GM04503 (cell line): ENCODE data around the gene AGMAT.
"Not testable (repeated sequence)": the region's sequence is repeated elsewhere in the genome, so short reads cannot be mapped to it uniquely, and the experiment has no call there.

Experiments
- DNase-seq: peaks from one replicate; pipeline ENCODE4 v3.0.0-alpha.2; 2012; ENCODE audit warnings: low read depth

AGMAT gene

GRCh38 chr1:15610167-15610566, 25.3 kb upstream of the AGMAT start:
- DNase-seq = no peak

GRCh38 chr1:15609631-15610030, 24.8 kb upstream of the AGMAT start:
- no peak for DNase-seq

DNA sequence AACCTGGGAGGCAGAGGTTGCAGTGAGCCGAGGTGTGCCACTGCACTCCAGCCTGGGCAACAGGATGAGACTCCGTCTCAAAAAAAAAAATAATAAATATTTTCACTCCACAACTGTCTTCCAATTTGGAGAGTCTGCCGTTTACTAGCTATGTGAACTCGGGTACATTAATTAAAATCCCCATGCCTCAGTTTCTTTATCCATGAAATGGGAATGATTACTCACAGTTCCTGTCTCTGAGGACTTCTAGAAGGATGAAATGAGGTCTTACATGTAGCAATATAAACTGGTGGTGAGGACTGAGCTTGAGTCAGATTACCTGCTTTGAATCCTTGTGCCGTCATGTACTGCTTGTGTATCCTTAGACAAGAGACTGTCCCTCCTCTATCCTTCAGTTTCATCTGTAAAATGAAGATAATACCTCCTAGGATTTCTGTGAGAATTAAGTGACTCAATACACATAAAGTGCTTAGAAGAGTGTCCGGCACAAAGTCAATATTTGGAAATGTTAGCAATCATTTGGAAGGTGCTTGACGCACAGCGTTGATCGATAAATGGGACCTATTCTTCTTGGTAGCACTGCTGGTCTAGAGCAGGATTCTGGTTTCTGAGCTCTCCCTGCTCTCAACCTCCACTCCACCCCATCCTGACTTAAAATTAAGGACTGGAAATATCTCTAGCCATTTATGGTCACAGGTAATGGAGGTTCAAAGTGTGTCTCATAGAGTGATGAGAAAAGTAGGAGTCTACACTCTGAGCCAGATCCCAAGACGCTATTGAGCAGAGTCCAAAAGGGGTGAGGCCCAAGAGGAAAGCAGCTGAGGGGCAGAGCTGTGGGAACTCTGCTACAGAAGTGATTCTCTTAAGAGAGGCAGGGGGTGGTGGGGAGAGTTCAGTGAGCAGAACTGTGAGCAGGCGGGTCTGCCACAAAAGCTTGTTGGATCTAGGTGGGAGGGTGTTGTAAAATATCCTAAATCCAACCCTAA, 20.8 kb upstream of the AGMAT start:
- no peak for DNase-seq

DNA sequence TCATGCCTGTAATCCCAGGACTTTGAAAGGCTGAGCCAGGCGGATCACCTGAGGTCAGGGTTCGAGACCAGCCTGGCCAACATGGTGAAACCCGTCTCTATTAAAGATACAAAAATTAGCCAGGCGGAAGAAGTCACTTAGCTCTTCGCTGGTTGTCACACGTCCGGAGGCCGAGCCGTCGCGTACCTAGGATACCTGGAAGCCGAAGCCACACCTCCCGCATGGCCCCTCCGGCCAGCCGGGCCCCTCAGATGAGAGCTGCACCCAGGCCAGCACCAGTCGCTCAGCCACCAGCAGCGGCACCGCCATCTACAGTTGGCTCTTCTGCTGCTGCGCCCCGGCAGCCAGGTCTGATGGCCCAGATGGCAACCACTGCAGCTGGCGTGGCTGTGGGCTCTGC, 19.5 kb upstream of the AGMAT start:
- DNase-seq = not testable (repeated sequence)

DNA sequence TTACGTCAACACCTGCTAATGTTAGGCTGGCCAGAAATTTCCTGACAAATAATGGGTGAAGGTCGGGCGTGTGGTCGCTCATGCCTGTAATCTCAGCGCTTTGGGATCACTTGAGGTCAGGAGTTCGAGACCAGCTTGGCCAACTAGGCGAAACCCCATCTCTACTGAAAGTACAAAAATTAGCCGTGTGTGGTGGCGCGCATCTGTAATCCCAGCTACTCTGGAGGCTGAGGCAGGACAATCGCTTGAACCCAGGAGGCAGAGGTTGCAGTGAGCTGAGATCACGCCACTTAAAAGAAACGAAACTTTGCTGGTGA, 19.1 kb upstream of the AGMAT start:
- DNase-seq = not testable (repeated sequence)

GRCh38 chr1:15603050-15603965, 18.5 kb upstream of the AGMAT start:
- peak; percentile 86 for DNase-seq

DNA sequence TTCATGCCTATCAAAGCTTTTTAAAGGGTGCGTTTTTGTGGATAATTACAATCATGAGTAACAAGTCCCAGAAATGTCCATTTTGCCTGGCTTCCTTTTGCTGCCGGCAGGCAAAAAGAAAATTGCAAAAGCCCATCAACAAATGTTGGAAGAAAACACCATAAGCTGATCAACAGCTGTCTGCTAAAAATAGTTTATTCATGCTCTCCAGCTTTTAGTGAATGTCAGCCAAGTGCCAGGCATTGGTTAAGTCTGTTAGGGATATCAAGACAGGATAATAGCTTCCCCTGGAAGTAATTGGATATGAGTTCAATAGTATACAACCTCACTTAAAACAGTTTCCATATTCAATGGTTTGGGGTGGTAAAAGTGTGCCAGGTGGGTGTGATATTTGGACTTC, 13.6 kb upstream of the AGMAT start:
- no peak for DNase-seq

- DNase-seq = no peak
These were observed 11.2 kb upstream of the AGMAT start for GRCh38 chr1:15595809-15596617.

DNA sequence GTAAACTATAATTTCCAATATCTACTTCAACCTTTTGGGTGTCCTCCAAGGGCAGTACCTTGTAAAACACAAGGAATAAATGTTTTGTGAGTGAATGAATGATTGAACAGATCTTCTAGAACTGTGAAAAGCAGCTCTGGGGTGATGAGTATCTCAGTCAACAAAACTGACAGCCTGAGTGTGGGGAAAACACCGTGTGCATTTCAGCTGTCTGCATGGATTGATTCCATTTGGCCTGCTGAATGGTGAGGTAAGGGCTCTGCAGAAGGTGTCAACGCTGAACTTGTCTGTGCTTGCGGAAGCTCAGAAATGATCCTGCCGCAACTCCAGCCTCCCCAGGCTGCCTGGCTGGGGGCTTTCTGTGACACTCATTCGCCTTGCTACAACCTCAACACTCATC, 7.4 kb upstream of the AGMAT start:
- no peak for DNase-seq

DNA sequence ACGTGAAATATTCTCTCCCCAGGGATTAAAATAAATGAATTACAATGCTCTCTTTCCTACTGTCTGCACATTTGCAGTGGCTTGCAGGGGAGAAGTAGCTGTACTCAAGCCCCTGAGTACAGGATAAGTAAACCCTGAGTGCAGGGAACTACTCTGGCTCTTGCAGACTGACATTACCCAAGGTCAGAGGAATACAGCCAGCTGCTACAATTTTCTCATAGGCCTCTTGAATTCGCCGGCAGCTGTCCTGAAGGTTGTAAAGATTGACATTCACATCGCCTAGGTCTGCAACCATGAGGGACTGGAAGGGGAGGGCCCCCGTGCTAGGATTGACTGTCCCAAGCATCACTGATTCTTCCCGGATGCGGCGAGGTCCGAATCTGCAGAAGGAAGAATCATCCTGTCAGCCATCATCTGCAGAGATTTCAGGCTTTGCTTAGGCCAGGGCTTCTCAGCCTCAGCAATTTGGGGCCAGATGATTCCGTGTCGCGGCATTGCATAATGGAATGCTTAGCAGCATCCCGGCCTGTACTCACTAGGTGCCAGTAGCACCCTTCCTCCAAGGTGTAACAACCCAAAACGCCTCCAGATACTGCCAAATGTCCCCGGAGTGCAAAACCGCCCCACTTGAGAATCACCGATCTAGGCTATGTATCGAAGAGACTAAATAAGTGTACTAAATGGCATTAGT, 1.7 kb downstream of the AGMAT start:
- DNase-seq = no peak

DNA sequence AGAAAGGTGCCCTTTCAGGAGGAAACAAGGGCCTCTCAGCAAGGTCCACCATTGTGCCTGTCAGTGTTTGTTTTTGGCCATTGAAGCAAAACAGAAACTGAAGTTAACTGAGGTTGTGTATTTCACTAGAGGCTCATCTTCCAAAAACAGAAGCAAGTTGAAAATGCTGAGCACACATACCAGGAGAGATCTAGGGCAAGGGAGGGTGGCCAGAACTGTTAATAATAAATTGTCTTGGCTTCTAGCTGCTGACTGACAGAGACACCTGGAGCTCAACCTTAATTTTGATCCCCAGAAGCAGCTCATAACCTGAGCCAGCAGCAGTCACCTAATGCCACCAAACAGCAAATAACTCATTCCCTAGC, 5.2 kb downstream of the AGMAT start:
- DNase-seq = no peak

DNA sequence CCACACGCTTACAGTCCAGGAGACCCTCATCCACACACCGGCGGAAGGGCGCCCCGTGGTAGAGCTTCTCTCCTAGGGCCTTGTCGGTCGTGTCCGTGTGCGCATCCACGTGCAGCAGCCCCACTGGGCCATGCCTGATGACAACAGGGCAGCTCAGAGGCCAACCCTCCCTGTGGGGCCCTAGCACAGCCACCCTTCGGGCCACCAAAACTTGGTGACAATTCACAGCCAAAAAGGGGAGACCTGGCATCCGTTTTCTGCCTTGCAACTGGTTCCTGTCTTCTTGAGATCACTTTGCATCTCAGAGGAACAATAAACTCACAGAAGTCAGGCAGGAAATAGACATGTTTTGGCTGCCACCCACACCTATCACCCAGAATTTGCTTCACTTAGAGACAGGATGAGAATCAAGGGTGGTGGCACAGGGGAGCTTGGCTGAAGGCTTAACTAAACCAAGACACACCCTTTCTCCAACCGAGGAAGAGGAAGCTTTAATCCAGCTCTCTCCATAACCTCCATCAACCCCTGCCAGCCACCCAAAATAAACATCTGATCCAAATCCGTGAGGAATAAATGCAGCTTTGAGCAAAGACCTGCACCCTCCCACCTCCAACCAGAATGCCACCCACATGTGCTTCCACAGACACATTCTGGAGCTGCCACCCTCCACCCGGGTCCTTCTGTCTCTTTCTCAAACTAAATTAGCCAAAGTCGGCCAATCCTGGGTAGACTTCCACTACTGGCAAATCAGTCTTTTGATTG, 5.7 kb downstream of the AGMAT start:
- DNase-seq = no peak

GRCh38 chr1:15577691-15578090, 7.2 kb downstream of the AGMAT start:
- DNase-seq = no peak

- DNase-seq = no peak
These were observed 9.2 kb downstream of the AGMAT start for GRCh38 chr1:15575549-15576150.

DNA sequence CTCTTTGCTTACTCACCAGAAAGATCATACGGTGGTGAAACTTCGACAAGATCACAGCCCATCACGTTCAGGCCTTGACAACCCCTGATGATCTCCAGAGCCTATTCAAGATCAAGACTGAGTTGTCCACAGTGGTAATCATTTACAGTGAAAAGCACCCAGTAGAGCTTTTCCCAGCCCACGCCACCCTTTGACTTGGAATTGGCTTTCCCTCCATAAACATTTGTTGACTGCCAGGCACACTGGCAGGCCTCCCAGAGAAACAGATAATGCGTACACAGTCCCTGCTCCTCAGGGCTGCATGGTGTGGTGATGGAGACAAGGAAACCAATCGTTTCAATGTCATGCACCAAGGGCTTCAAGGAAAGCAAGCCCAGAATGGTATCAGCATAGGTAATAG, 10.1 kb downstream of the AGMAT start:
- no peak for DNase-seq

DNA sequence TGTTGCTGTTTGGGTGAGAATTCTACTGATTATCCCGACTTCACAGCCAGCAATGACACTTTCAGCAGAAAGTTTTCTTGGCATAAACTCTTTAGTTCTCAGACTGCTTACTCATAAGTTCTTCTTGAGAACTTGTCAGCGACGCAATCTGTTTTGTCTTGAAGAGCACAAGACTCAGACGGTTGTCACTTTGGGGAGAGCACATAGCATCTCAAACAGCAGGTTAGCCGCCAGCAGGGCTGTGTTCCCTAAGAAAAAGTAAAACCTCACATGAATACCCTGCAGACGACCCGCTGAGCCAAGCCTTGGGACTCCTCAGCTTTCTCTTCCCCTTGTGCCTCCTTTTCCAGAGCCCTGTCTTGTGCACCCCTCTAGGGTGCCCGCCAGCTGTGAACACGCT, 11.4 kb downstream of the AGMAT start:
- no peak for DNase-seq

- DNase-seq = no peak
These were observed 13.6 kb downstream of the AGMAT start for GRCh38 chr1:15571266-15571665.

- no peak for DNase-seq
These were observed 14.0 kb downstream of the AGMAT start for GRCh38 chr1:15570861-15571260.

- no peak for DNase-seq
These were observed 16.3 kb downstream of the AGMAT start for GRCh38 chr1:15568387-15569073.
